MV-4-11 (cell line): ENCODE results near the gene NOSIP.

Source experiments
- DNase-seq: peaks from one replicate; lab custom pipeline; 2025; lab: John Stamatoyannopoulos, UW

Gene NOSIP

DNA sequence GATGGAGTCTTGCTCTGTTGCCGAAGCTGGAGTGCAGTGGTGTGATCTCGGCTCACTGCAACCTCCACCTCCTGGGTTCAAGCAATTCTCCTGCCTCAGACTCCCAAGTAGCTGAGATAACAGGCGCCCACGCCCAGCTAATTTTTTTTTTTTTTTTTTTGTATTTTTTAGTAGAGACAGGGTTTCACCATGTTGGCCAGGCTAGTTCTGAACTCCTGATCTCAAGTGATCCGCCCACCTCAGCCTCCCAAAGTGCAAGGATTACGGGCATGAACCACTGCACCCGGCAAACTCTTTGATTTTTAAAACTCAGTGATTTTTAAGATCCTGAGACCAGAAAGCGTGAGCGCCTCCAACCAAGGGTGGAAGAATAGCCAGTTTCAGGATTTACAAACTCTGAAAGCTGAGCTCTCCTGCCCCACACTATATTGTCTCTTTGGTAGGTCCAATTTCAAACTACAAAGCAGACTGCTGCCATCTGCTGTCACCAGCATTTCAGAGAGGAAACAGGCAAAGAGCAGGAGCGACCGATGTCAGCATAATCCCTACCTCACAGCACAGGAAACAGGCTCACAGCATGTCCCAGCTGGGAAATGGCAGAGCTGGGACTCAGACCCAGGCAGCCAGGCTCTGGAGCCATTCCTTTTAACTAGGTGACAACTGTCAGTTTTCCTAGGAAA, 9.2 kb downstream of the NOSIP start:
- DNase-seq = peak; percentile 60

DNA sequence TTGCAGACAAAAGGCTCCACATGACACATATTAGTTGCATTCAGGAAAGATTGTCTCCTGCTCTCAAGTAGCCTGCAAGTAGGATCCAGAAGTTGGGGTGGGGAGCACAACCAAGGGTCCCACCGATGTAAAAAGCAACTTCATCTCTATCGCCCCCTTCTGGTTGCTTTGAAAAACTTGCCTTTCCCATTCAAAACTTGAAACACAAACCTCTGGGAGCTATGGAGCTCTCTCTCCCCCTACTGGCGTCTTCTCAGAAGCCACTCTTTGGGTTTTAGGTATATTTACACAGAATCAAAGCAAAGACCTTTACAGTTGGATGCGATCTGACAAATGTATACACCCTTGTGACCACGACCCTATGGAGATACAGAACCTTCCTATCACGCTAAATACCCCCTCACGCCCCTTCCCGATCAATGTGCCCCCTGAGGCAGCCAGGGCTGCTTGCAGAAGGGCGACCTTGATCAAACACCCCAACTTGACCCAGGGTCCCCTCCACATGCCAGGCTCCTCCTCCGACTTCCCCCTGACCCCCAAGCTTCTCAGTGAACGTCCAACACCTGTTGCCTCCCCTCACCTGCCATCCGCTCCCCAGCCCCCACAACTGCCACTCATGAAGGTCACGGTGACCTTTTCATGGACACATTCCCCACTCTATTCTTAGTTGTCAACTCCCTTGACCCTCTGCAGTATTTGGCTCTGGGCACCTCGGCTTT, 10.1 kb downstream of the NOSIP start:
- DNase-seq = peak; percentile 86

DNA sequence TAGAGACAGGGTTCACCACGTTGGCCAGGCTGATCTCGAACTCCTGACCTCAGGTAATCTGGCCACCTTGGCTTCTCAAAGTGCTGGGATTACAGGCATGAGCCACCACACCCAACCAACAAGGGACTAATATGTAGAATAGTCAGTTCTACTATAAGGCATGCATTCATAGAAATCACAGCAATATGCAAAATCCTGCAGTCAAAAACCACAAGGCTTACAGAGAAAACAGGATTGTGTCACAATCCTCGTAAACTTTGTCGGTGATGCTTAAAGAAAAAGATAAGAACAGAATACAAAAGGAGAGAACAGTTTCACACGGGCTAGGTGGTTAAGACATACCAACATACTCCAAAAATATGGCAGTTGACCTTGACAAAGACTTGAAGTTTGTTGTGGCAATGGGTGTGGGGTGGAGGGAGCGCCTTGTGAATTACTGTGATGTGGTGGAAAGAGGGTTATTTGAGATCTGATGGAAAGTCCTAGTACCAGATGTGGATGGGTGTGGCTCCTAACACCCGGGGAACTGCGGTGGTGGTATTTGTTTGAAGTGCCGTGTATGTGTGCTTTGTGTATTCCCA, 12.4 kb downstream of the NOSIP start:
- DNase-seq = no peak

- DNase-seq = no peak
Measured at GRCh38 chr19:49566302-49566701, 14.1 kb downstream of the NOSIP start.

GRCh38 chr19:49565261-49565660, 15.1 kb downstream of the NOSIP start:
- no peak for DNase-seq

GRCh38 chr19:49564616-49565045, 15.7 kb downstream of the NOSIP start:
- no peak for DNase-seq

GRCh38 chr19:49560358-49560900, 19.9 kb downstream of the NOSIP start:
- DNase-seq = no peak

GRCh38 chr19:49559928-49560327, 20.4 kb downstream of the NOSIP start:
- DNase-seq = no peak

- no peak for DNase-seq
Measured at GRCh38 chr19:49559443-49559842, 20.9 kb downstream of the NOSIP start.

DNA sequence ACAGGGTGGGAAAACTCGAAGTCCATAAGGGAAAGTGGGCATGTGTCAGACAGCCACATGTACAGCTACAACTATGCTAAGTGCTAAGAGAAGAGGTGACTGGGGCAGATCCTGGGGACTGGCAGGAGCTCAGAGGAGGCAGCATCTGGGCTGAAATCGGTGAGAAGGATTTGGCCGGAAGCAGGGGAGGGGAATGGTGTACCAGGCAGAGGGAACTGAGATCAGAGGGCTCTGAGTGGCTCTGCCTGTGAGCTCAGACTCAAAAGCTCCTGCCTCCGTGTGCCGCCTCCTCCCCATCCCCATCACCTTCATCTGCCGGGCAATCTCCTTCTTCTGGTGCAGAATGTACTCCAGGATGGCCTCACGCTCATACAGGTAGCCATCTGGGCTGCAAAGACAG, 21.8 kb downstream of the NOSIP start:
- DNase-seq = no peak

- no peak for DNase-seq
Measured at GRCh38 chr19:49557641-49558325, 22.6 kb downstream of the NOSIP start.

- DNase-seq = no peak
Measured at GRCh38 chr19:49556412-49557398, 23.7 kb downstream of the NOSIP start.

DNA sequence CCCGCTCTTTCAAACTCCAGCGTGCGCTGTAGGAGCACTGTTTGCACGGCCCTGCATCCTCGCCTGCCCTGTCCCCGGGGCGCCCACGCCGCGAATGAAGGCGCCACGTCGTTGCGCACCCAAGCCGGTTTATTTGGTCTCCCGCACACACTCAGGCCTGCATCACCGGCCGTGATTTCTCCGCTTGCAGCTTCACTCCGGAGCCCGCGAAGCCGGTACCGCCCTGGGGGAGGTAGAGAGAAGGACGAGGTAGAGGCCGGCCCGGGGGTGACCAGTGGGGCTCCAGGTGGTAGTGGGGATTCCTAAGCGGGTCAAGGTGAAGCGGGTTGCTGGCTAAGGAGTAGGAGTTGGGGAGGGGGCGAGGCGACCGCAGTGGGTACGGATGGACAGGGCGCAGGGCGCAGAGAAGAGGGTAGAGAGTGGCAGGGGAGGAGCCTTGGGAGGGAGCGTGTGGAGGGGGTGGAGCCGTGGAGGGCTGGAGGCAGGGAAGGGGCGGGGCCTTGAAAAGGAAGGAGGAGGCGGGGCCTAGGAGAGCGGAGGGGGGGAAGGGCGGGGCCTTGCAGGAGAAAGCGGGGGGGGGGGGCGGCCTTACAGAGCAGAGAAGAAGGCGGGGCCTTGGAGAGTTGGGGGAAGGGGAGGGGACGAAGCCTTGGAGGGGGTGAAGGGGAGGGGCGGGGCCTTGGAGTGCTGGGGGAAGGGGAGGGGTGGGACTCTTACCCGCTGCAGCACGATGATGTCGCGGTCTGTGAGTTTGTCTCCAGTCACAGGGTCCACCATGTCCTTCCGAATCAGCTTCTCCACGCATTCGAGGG, 24.6 kb downstream of the NOSIP start:
- DNase-seq = no peak

DNA sequence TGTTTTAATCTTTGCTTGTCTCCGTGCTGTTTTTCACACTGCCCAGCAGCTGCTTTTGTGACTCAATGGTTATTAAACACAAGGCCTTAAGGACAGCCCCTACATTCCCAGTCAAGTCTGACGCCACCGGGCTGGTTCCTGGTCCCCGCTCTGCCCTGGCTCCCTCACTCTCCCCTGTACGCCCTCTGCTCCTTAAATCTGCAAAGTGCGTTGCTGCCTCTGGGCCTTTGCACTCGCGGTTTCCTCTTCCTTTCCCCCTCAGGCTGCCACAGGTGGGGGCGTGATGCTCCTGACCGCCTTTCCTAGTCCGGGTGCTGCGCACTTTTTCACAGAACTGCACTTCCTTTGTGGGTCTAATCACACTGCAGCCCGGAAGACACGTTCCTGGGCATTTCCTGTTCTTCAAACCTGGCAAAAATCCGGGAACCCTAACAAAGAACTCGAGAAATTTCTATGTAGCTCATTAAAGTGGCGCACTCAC, 25.6 kb downstream of the NOSIP start:
- no peak for DNase-seq

DNA sequence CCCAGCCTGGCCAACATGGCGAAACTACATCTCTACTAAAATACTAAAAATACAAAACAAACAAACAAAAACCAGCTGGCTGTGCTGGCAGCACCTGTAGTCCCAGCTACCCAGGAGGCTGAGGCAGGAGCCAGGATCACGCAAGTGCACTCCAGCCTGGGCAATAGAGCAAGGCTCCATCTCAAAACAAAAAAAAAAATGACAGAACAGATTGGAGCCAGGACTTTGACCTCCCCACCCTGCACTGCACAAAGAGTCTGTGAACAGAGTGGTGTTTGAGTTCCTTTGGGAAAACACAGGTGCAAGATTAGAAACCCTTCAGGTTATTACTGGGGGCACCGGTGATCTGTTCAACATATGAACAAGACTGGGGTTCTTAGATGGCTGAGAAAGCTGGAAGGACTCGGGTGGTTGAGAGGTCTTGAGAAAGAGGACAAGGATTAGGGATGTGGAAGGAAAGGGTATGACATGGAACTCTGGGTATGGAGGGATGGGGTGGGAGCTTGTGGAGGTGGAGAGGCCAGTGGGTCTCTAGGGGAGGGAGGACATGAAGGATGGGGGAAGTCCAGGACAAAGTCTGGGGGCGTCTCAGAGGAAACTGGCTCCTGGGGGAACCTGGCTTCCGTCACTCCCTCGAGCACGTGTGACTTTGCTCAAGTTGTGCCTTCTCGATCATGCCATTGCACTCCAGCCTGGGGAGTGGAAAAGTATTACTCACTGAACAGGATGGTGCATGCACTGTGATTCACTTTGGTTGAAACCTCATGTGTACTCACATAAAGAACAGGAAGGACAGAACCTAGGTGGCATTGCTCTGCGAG, 26.7 kb downstream of the NOSIP start:
- no peak for DNase-seq

- DNase-seq = peak; percentile 98
Measured at GRCh38 chr19:49552749-49553148, 27.6 kb downstream of the NOSIP start.

- peak; percentile 80 for DNase-seq
Measured at GRCh38 chr19:49551531-49551930, 28.8 kb downstream of the NOSIP start.

DNA sequence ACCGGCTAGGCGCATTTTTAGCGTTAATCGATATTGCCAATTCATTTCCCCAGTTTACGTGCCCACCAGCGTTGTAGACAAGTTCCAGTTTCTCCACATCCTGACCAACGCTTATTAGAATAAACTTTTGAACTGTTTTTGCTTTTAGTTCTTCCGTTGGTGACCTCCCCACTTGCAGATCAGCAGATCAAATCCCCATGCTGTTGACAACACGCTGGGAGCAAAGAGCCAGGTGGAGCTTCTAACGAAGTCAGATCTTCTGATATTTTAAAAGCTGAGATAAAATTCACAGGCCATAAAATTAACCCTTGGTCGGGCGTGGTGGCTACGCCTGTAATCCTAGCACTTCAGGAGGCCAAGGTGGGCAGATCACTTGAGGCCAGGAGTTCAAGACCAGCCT, 31.3 kb downstream of the NOSIP start:
- no peak for DNase-seq

- peak; percentile 71 for DNase-seq
Measured at GRCh38 chr19:49546825-49547565, 33.4 kb downstream of the NOSIP start.
